Measurements from ENCODE around the gene SPSB2.

The SPSB2 gene

GRCh38 chr12:6851921-6852650, 21.0 kb downstream of the SPSB2 start, which contains the start of gene USP5:
Gene USP5, plus strand, starts transcription at chr12:6852150. Its CDS starts 30 bp downstream, at chr12:6852180.
- DNase-seq (ENCODE audit: low read depth in 2 of 2) = peak; percentile 99

DNA sequence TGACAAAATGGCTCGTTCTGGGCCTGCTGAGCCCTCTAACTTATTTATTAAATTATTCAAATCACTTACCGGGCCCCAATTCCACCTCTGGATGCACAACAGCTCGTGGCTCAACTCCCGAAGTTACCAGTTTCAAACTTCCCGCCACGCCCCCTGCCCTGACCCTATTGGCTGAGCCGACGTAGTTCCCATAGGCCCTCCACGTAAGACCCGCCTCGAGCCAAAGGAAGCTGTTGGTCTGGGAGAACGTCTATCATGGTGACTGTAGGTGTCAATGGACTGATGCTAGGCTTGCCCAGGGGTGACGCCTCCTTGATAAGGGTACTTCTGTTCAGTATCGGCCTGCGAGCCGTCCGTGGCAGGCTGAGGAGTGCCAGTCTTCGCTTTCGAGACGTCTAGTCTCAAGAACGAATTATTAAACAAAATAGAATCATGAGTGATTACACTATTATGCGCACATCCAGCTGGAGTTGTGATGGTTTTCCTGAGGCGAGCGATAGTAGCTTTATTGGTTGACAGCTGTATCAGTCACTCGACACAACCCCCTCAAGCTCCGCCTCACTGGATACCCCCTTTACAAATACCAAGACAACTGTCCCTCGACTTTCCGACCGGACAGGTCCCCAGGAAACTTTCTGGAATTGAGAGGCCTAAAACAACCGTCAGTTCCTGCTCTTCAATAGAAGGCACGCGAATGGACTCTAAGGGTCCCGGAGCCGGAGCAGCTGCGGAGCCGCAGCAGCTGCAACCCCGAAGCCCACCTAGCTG, 21.8 kb downstream of the SPSB2 start, which contains the start of gene CDCA3:
TSS of gene CDCA3 (minus strand) at position 134 of the 768 bp plus-strand sequence. CDS start 334 bp downstream, outside the sequence.
- peak; percentile 95 to 96 for DNase-seq (ENCODE audit: low read depth in 2 of 2)

- no peak for DNase-seq (ENCODE audit: low read depth in 2 of 2)
Observed at GRCh38 chr12:6850796-6851152, 22.3 kb downstream of the SPSB2 start.

- DNase-seq (ENCODE audit: low read depth in 2 of 2) = no peak
Observed at GRCh38 chr12:6849976-6850560, 23.0 kb downstream of the SPSB2 start.

GRCh38 chr12:6849427-6849826, 23.7 kb downstream of the SPSB2 start:
- no peak for DNase-seq (ENCODE audit: low read depth in 2 of 2)

DNA sequence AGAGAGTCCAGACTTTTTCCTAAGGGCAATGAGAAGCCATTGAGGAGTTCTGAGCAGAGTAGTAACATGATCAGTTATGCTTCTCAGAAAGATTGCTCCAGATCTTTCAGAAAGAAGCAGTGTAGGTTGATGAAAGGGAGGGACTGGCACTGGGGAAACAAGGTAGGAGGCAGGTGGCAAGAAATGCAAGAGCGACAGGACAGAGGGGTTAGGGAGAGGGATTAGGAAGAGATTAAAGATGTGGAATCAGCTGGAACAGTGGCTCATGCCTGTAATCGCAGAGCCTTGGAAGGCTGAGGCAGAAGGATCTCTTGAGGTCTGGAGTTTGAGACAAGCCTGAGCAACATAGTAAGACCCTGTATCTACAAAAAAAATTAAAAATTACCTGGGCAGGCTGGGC, 25.4 kb downstream of the SPSB2 start:
- no peak for DNase-seq (ENCODE audit: low read depth in 2 of 2)

DNA sequence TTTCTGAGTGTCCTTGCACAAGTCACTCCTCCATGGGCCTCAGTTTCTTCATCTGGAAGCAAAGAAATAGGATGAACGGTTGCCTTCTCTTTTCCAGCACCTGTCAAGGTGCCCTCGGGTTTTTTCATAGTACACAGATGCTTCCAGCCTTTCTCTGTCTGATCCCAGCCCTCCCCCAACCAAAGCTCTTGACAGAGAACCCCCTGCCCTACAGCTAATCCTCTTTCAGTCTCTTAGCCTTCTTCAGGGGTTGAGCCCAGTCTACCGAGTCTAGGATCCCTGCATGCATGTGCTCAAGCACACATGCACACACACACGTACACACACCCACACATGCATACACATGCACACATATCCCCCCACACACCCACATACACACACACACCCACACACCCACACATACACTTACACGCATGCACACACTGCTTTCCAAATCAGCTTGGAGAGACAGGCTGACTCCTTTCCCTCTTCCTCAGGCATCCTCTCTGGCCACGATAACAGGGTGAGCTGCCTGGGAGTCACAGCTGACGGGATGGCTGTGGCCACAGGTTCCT, 26.7 kb downstream of the SPSB2 start:
- no peak for DNase-seq (ENCODE audit: low read depth in 2 of 2)

DNA sequence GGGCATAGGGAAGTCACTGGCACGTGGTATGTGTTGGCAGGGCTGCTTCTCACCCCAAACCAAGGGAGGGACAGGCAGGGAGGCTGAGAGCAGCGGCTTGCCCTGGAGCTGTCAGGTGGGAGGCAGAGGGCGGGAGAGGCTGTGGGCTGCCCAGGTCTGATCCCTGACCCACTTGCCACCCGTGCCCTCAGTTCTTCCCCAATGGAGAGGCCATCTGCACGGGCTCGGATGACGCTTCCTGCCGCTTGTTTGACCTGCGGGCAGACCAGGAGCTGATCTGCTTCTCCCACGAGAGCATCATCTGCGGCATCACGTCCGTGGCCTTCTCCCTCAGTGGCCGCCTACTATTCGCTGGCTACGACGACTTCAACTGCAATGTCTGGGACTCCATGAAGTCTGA, 27.7 kb downstream of the SPSB2 start:
- no peak for DNase-seq (ENCODE audit: low read depth in 2 of 2)

- no peak for DNase-seq (ENCODE audit: low read depth in 2 of 2)
Observed at GRCh38 chr12:6843118-6843902, 29.8 kb downstream of the SPSB2 start.

DNA sequence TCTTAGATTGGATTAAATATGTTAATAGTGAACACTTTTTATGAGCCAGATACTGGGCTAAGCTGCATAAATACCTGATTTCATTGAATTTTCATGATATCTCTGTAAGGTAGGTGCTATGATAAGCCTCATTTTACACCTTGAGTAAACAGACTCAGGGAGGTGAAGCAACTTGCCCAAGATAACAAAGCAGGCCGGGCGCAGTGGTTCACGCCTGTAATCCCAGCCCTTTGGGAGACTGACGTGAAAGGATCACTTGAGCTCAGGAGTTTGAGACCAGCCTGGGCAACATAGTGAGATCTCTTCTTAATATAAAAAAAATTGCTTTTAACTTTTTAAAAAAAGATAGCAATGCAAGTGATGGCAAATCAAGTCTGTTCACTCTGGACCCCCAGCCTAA, 31.0 kb downstream of the SPSB2 start:
- DNase-seq (ENCODE audit: low read depth in 2 of 2) = no peak

DNA sequence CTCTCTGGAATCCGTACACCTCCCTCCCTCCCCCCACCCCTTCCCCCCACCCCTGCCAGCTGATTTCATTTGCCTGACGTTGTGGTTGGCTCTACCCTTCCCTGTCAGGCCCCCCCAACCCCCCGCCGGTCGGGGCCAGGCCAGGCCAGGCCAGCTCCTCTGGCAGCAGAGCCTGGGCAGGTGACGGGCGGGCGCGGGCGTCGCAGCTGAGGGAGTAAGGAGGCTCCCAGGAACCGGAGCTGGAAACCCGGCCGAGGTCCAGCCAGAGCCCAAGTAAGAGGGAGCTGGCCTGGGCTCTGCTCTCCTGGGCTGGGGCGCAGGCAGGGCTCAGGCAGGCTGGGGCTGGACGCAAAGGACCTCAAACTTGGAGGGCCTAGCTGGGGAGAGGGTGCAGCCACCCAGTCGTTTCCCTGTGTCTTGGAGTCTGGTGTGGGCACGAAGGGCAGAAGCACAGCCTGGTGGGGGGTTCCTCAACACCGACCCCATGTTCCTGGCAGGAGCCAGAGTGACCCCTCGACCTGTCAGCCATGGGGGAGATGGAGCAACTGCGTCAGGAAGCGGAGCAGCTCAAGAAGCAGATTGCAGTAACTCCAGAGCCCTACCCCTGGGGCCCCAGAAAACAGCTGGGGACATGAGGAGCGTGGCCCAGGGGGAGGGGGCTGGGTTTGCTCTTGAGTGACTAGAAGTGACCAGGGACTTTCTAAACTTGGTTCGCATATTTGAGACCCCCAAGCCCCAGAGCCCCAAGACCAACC, 32.2 kb downstream of the SPSB2 start, which contains the start of gene GNB3:
TSS of gene GNB3 (plus strand) at position 165 of the 755 bp plus-strand sequence. CDS start at position 528, 363 bp downstream.
- DNase-seq (ENCODE audit: low read depth in 2 of 2) = no peak

GRCh38 chr12:6840330-6840729, 32.8 kb downstream of the SPSB2 start:
- DNase-seq (ENCODE audit: low read depth in 2 of 2) = no peak

- no peak for DNase-seq (ENCODE audit: low read depth in 2 of 2)
Observed at GRCh38 chr12:6839482-6840201, 33.5 kb downstream of the SPSB2 start.

DNA sequence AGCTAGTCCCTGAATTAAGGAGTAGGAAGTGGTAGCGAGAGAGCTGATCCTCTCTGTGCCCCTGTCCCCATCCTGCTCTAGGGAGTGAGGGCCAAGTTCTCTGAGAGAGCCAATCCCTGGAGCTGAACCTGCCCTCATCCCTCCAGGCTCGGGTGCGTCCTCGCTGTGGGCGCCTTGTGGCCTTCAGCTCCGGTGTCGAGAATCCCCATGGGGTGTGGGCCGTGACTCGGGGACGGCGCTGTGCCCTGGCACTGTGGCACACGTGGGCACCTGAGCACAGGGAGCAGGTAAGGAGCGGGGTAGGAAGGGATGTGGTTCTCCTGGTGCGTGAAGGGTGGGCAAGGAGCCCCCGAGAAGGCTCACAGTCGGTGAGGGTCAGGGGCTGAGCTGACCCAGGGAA, 34.2 kb downstream of the SPSB2 start:
- no peak for DNase-seq (ENCODE audit: low read depth in 2 of 2)

- DNase-seq (ENCODE audit: low read depth in 2 of 2) = no peak
Observed at GRCh38 chr12:6837370-6838060, 35.6 kb downstream of the SPSB2 start.

DNA sequence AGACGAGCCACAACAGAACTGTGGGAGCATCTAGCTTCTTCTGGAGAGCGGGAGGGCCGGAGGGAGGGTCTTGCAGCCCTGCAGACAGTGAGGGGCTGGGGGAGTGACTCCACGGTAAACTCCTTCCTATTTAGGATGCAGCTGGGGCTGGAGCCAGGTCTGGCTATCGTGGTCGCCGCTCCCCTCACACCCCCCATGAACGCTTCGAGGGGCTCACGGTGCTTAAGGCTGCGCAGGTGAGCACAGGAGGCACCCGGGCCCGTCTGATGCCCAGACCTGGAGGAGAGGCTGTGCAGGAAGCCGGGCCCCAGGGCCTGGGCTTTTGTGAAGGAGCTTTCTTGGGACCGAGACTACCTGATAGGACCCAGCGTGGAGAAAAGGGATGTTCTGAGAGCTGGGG, 36.3 kb downstream of the SPSB2 start:
- no peak for DNase-seq (ENCODE audit: low read depth in 2 of 2)

DNA sequence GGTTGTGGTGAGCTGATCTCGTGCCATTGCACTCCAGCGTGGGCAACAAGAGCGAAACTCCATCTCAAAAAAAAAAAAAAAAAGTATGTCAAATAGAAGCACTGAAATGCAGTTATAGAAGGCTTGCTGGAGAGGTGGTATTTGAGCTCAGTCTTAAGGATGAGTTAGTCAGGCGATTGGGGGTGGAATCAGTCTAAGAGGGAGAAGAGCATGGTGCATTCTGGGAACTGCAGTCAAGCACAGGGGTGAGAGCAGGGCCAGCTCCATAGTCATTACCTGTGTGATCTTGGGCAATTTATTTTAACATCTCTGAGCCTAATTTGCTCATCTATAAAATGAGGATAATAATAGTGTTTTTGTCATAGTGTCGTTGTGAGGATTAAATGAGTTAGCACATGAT, 38.2 kb downstream of the SPSB2 start:
- no peak for DNase-seq (ENCODE audit: low read depth in 2 of 2)

DNA sequence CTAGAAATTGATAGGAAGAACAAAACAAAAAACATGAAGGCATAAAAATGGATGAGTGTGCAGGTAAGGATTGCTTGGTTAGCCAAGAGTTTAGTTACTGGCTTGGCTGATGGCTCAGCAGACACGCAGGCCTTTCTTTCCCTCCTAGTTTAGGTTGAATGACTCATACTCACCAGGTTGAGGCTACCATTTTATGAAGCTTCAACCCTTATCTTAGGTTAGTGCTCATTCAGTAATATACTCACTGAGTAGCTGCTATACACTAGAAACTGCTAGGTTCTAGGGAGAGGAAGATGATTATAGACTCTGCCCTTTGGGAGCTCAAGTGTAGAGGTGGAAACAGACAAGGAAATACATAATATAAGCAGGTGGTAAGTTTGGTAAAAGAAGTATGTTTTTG, 38.8 kb downstream of the SPSB2 start:
- DNase-seq (ENCODE audit: low read depth in 2 of 2) = no peak

DNA sequence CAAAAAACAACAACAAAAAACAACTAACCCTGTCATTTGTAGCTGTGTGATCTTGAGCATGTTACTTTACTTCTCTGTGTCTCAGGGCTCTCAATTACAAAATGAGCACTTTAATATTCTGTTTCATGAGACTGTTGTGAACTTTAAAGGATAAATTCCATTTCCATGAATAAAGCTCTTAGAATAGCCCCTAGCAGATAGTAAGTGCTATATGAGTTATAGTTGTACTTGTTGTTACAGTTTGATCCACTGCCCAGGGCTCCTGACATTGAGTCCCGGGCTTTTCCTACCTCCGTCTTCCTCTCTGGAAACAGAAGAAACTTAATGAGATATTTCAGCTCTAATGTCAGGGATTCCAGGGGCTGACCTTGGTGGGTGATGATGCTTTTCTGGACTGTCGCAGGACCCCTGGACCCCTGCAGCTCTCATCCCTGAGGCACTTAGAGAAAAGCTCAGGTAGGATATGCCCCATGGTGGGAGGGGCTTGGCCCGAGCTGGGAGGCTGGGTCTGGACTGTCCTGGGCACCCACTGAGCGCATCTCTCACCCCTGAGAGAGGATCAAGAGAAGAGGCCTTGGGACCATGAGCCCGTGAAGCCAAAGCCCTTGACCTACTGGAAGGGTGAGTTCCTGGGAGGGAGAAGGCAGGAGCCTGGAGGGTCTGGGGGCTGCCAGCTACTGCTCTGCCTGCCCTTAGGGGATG, 39.8 kb downstream of the SPSB2 start:
- no peak for DNase-seq (ENCODE audit: low read depth in 2 of 2)

All from fibroblast of skin of left biceps (primary cell).